SK-N-SH treated with all-trans-retinoic acid at 6 μM for 48 hours (cell line): ENCODE data around the gene KIF1A.

ENCODE experiments used
- ATAC-seq: fragments of 200-7000 bp; cut with Tn5 transposase; 3 replicates; pipeline ENCODE4 v1.9.1; 2020; ENCODE audit warnings: mild to moderate bottlenecking, moderate library complexity
- BACH2 ChIP-seq: fragments of 250-450 bp; sonication (Bioruptor Pico); IDR thresholded peaks from 2 replicates; pipeline ENCODE4 v1.9.0; 2021; ENCODE audit warnings: mild to moderate bottlenecking, borderline replicate concordance
- CREB5 ChIP-seq: fragments of 250-450 bp; sonication (Bioruptor Pico); IDR thresholded peaks from 2 replicates; pipeline ENCODE4 v1.5.1; 2020; ENCODE audit warnings: low read depth, mild to moderate bottlenecking, moderate library complexity
- CSDC2 ChIP-seq: fragments of 250-450 bp; sonication (Bioruptor Pico); IDR thresholded peaks from 2 replicates; pipeline ENCODE4 v1.5.0; 2020; ENCODE audit warnings: mild to moderate bottlenecking, moderate library complexity
- CSRNP3 ChIP-seq: fragments of 250-450 bp; sonication (Bioruptor Pico); IDR thresholded peaks from 2 replicates; pipeline ENCODE4 v1.5.1; 2021; ENCODE audit warnings: mild to moderate bottlenecking, moderate library complexity
- ESRRG ChIP-seq: fragments of 250-450 bp; sonication (Bioruptor Pico); IDR thresholded peaks from 2 replicates; pipeline ENCODE4 v1.6.1; 2021; ENCODE audit warnings: mild to moderate bottlenecking
- ISL1 ChIP-seq: fragments of 250-450 bp; sonication (Bioruptor Pico); IDR thresholded peaks from 2 replicates; pipeline ENCODE4 v2.1.2; 2022; ENCODE audit warnings: mild to moderate bottlenecking, moderate library complexity
- OSR1 ChIP-seq: fragments of 250-450 bp; sonication (Bioruptor Pico); IDR thresholded peaks from 2 replicates; pipeline ENCODE4 v1.8.0; 2022; ENCODE audit warnings: moderate library complexity, mild to moderate bottlenecking, inconsistent platforms
- PATZ1 ChIP-seq: fragments of 250-450 bp; sonication (Bioruptor Pico); IDR thresholded peaks from 2 replicates; pipeline ENCODE4 v1.8.0; 2020; ENCODE audit warnings: mild to moderate bottlenecking, moderate library complexity, borderline replicate concordance
- POU6F1 ChIP-seq: fragments of 250-450 bp; sonication (Bioruptor Pico); IDR thresholded peaks from 2 replicates; pipeline ENCODE4 v1.8.0; 2021; ENCODE audit warnings: low read depth, mild to moderate bottlenecking, moderate library complexity, borderline replicate concordance
- PPARA ChIP-seq: fragments of 250-450 bp; sonication (Bioruptor Pico); IDR thresholded peaks from 2 replicates; pipeline ENCODE4 v1.5.0; 2020; ENCODE audit warnings: mild to moderate bottlenecking, borderline replicate concordance
- RARB ChIP-seq: fragments of 250-450 bp; sonication (Bioruptor Pico); IDR thresholded peaks from 2 replicates; pipeline ENCODE4 v1.8.0; 2021; ENCODE audit warnings: mild to moderate bottlenecking, moderate library complexity
- SNAI2 ChIP-seq: fragments of 250-450 bp; sonication (Bioruptor Pico); IDR thresholded peaks from 2 replicates; pipeline ENCODE4 v1.5.0; 2020; ENCODE audit warnings: mild to moderate bottlenecking, moderate library complexity
- TOX ChIP-seq: fragments of 250-450 bp; sonication (Bioruptor Pico); IDR thresholded peaks from 2 replicates; pipeline ENCODE4 v1.8.0; 2021; ENCODE audit warnings: mild to moderate bottlenecking, moderate library complexity, borderline replicate concordance
- ZNF565 ChIP-seq: fragments of 450-650 bp; formaldehyde crosslinking; conservative IDR thresholded peaks from 2 replicates; pipeline ENCODE4 v1.5.0; 2020; ENCODE audit warnings: low read depth, mild to moderate bottlenecking, moderate library complexity
- ZNF70 ChIP-seq: fragments of 450-650 bp; formaldehyde crosslinking; IDR thresholded peaks from 2 replicates; pipeline ENCODE4 v1.5.0; 2020; ENCODE audit warnings: mild to moderate bottlenecking, moderate library complexity
- ZNF8 ChIP-seq: fragments of 450-650 bp; formaldehyde crosslinking; IDR thresholded peaks from 2 replicates; pipeline ENCODE4 v1.5.0; 2020; ENCODE audit warnings: mild to moderate bottlenecking, moderate library complexity

The KIF1A gene

GRCh38 chr2:240766072-240766471, 53.9 kb downstream of the KIF1A start:
- TF ChIP-seq ZNF70 (CRISPR knock-in tag) (no peak), POU6F1 (CRISPR knock-in tag) (no peak), CREB5 (CRISPR knock-in tag) (no peak), ZNF565 (CRISPR knock-in tag) (no peak), ESRRG (CRISPR knock-in tag) (no peak), ZNF8 (CRISPR knock-in tag) (no peak), TOX (CRISPR knock-in tag) (no peak), RARB (CRISPR knock-in tag) (no peak), BACH2 (CRISPR knock-in tag) (no peak), OSR1 (CRISPR knock-in tag) (no peak)
- no peak for ATAC-seq

GRCh38 chr2:240765007-240765406, 55.0 kb downstream of the KIF1A start:
- no peak for ATAC-seq
- TF ChIP-seq CREB5 (CRISPR knock-in tag), result no peak

- no peak for ATAC-seq
- no peak for TF ChIP-seq SNAI2
- TF ChIP-seq PATZ1, result no peak
- no peak for TF ChIP-seq ESRRG (CRISPR knock-in tag)
- TF ChIP-seq PPARA (CRISPR knock-in tag), result no peak
- TF ChIP-seq OSR1 (CRISPR knock-in tag), result no peak
- TF ChIP-seq ISL1 (CRISPR knock-in tag), result no peak
- TF ChIP-seq CSDC2 (CRISPR knock-in tag), result no peak
- TF ChIP-seq ZNF8 (CRISPR knock-in tag), result no peak
- TF ChIP-seq, all 23 proteins: peak for 0
Observed at GRCh38 chr2:240764605-240765004, 55.4 kb downstream of the KIF1A start.

- no peak for ATAC-seq
- TF ChIP-seq PATZ1, result no peak
- TF ChIP-seq CSRNP3, result no peak
- no peak for TF ChIP-seq ESRRG (CRISPR knock-in tag)
- no peak for TF ChIP-seq POU6F1 (CRISPR knock-in tag)
- TF ChIP-seq, all 23 proteins: peak for 0
Observed at GRCh38 chr2:240762971-240763370, 57.0 kb downstream of the KIF1A start.
